Right kidney (tissue), 1 donor: ENCODE data around the gene WDR18.
"Not testable (repeated sequence)": the region's sequence is repeated elsewhere in the genome, so short reads cannot be mapped to it uniquely, and the experiment has no call there.

Experiments
- DNase-seq: peaks from one replicate; pipeline ENCODE4 v3.0.0-alpha.2; 2016

WDR18 gene

GRCh38 chr19:1019616-1019961, 35.4 kb downstream of the WDR18 start:
- DNase-seq, result no peak

- no peak for DNase-seq
Measured at GRCh38 chr19:1019980-1020867, 36.1 kb downstream of the WDR18 start.

GRCh38 chr19:1020868-1021425, 36.8 kb downstream of the WDR18 start, which contains the start of gene TMEM259:
Gene TMEM259, minus strand, starts transcription at chr19:1021123. Its CDS starts 127 bp downstream, at chr19:1020996.
- peak; percentile 95 for DNase-seq

GRCh38 chr19:1023883-1024188, 39.7 kb downstream of the WDR18 start:
- DNase-seq, result not testable (repeated sequence)

GRCh38 chr19:1025080-1025479, 40.9 kb downstream of the WDR18 start:
- not testable (repeated sequence) for DNase-seq

- DNase-seq, result peak; percentile 77
Measured at GRCh38 chr19:1025960-1026782, 42.0 kb downstream of the WDR18 start, which contains the start of gene CNN2. Gene CNN2, plus strand, starts transcription at chr19:1026608. Its CDS starts 54 bp downstream, at chr19:1026662.

GRCh38 chr19:1026783-1027649, 42.9 kb downstream of the WDR18 start:
- DNase-seq, result peak; percentile 75

GRCh38 chr19:1027650-1028061, 43.5 kb downstream of the WDR18 start:
- DNase-seq, result peak; percentile 42

- DNase-seq, result peak; percentile 70
Measured at GRCh38 chr19:1028062-1028926, 44.1 kb downstream of the WDR18 start.

GRCh38 chr19:1032264-1032867, 48.2 kb downstream of the WDR18 start:
- no peak for DNase-seq

- DNase-seq, result no peak
Measured at GRCh38 chr19:1035998-1036621, 52.0 kb downstream of the WDR18 start.

GRCh38 chr19:1037621-1038064, 53.5 kb downstream of the WDR18 start:
- no peak for DNase-seq

- no peak for DNase-seq
Measured at GRCh38 chr19:1038978-1039645, 55.0 kb downstream of the WDR18 start.

- DNase-seq, result peak; percentile 87
Measured at GRCh38 chr19:1039646-1040475, 55.7 kb downstream of the WDR18 start, which contains the start of gene ABCA7. Gene ABCA7, plus strand, starts transcription at chr19:1040107. Its CDS starts 1,255 bp downstream, at chr19:1041362.

- peak; percentile 75 for DNase-seq
Measured at GRCh38 chr19:1040476-1041271, 56.5 kb downstream of the WDR18 start.

GRCh38 chr19:1041272-1041834, 57.2 kb downstream of the WDR18 start:
- DNase-seq, result no peak
